Loucy (cell line): ENCODE data around the gene DDIT4L.

Source experiments
- H2AFZ ChIP-seq: fragments of 200-600 bp; sonication (generic); 2 replicates; pipeline ENCODE4 v1.6.0; 2016; ENCODE audit warnings: antibody characterized with exemption, mild to moderate bottlenecking, low read length, moderate library complexity
- H3F3A ChIP-seq: fragments of 200-600 bp; 2 replicates; pipeline ENCODE4 v1.6.0; 2016; ENCODE audit warnings: antibody characterized with exemption, low read depth, mild to moderate bottlenecking
- H3K27me3 ChIP-seq: fragments of 200-600 bp; sonication (generic); 2 replicates; pipeline ENCODE4 v1.6.1; 2014; ENCODE audit warnings: low read length, mild to moderate bottlenecking; ENCODE audit not compliant: insufficient read depth, poor library complexity, severe bottlenecking
- H3K36me3 ChIP-seq: fragments of 200-600 bp; sonication (generic); 2 replicates; pipeline ENCODE4 v1.6.1; 2016; ENCODE audit warnings: low read length; ENCODE audit not compliant: insufficient read depth
- H3K4me1 ChIP-seq: fragments of 200-600 bp; sonication (generic); 2 replicates; pipeline ENCODE4 v1.5.1; 2014; ENCODE audit warnings: low read length, mild to moderate bottlenecking; ENCODE audit not compliant: insufficient read depth, poor library complexity, severe bottlenecking
- H3K4me2 ChIP-seq: fragments of 200-600 bp; sonication (generic); 2 replicates; pipeline ENCODE4 v1.6.0; 2014; ENCODE audit warnings: antibody characterized with exemption, low read length, low read depth, mild to moderate bottlenecking; ENCODE audit not compliant: poor library complexity, severe bottlenecking
- H3K4me3 ChIP-seq: fragments of 200-600 bp; sonication (generic); 2 replicates; pipeline ENCODE4 v1.5.1; 2014; ENCODE audit warnings: low read length, mild to moderate bottlenecking, mixed read lengths; ENCODE audit not compliant: poor library complexity, severe bottlenecking
- H3K79me2 ChIP-seq: fragments of 200-600 bp; sonication (generic); 2 replicates; pipeline ENCODE4 v1.6.1; 2014; ENCODE audit warnings: low read length; ENCODE audit not compliant: insufficient read depth
- H3K9ac ChIP-seq: fragments of 200-600 bp; sonication (generic); 2 replicates; pipeline ENCODE4 v1.6.0; 2014; ENCODE audit warnings: mild to moderate bottlenecking, low read depth, low read length, moderate library complexity; ENCODE audit not compliant: poor library complexity, severe bottlenecking
- H3K9me2 ChIP-seq: fragments of 200-600 bp; sonication (generic); replicated peaks from 2 replicates; pipeline ENCODE4 v1.6.1; 2016; ENCODE audit warnings: low read depth, low read length, mixed read lengths
- H3K9me3 ChIP-seq: fragments of 200-600 bp; sonication (generic); 2 replicates; pipeline ENCODE4 v1.6.1; 2014; ENCODE audit warnings: mild to moderate bottlenecking, antibody characterized with exemption, low read length, low read depth; ENCODE audit not compliant: insufficient read depth
- H4K20me1 ChIP-seq: fragments of 200-600 bp; sonication (generic); 2 replicates; pipeline ENCODE4 v1.6.0; 2014; ENCODE audit warnings: antibody characterized with exemption, low read length, mild to moderate bottlenecking; ENCODE audit not compliant: insufficient read depth, poor library complexity, severe bottlenecking
- CTCF ChIP-seq: fragments of 200-600 bp; sonication (generic); conservative IDR thresholded peaks from 2 replicates; pipeline ENCODE4 v1.5.1; 2014; ENCODE audit warnings: mild to moderate bottlenecking, antibody characterized with exemption, low read length
- EZH2phosphoT487 ChIP-seq: fragments of 200-600 bp; IDR thresholded peaks from 2 replicates; pipeline ENCODE4 v1.6.1; 2018; ENCODE audit warnings: antibody characterized with exemption, mild to moderate bottlenecking, moderate library complexity, borderline replicate concordance

DDIT4L gene

GRCh38 chr4:100175858-100176257, 14.4 kb downstream of the DDIT4L start:
- no peaks in the 10 kb centered on the region for H3K79me2 ChIP-seq
- H2AFZ ChIP-seq, result no peak overlapping the region
- no peaks in the 10 kb centered on the region for H3K9me3 ChIP-seq
- TF ChIP-seq EZH2phosphoT487 (no peak), CTCF (no peak)
- H3F3A ChIP-seq, result no peaks in the 10 kb centered on the region
- no peak overlapping the region for H3K4me2 ChIP-seq
- no peak overlapping the region for H3K9ac ChIP-seq
- no peaks in the 10 kb centered on the region for H3K36me3 ChIP-seq
- no peaks in the 10 kb centered on the region for H3K9me2 ChIP-seq
- H4K20me1 ChIP-seq, result no peaks in the 10 kb centered on the region
- H3K4me3 ChIP-seq, result no peak overlapping the region
- H3K27me3 ChIP-seq, result no peaks in the 10 kb centered on the region
- H3K4me1 ChIP-seq, result peaks cover 17% of the 10 kb centered on the region

DNA sequence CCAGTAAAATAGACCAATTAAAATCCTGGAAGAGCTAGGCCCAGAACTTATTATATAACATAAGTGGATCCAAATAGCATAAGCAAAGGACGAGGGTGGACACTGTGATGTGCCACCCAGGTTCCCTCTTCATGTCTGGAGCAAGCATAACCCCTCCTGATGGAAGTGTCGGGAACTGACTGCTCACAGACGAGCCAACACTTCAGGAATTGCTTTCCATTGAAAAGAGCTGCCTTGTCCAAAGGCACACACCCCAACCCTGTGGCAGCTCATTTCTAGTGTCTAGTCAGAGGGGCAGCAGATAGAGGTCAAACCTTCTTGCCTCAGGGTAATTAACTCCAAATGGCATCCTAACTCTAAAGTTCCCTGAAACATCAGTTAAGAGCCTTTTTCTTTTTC, 15.3 kb downstream of the DDIT4L start:
- no peak overlapping the region for H2AFZ ChIP-seq
- no peaks in the 10 kb centered on the region for H3K79me2 ChIP-seq
- H3K4me1 ChIP-seq, result peaks cover 26% of the 10 kb centered on the region
- no peak overlapping the region for H3K4me2 ChIP-seq
- no peak for TF ChIP-seq EZH2phosphoT487
- no peak for TF ChIP-seq CTCF
- no peaks in the 10 kb centered on the region for H3K9me3 ChIP-seq
- H4K20me1 ChIP-seq, result no peaks in the 10 kb centered on the region
- H3K27me3 ChIP-seq, result no peaks in the 10 kb centered on the region
- no peak overlapping the region for H3K9ac ChIP-seq
- H3K9me2 ChIP-seq, result no peaks in the 10 kb centered on the region
- H3K36me3 ChIP-seq, result no peaks in the 10 kb centered on the region
- no peak overlapping the region for H3K4me3 ChIP-seq
- no peaks in the 10 kb centered on the region for H3F3A ChIP-seq

DNA sequence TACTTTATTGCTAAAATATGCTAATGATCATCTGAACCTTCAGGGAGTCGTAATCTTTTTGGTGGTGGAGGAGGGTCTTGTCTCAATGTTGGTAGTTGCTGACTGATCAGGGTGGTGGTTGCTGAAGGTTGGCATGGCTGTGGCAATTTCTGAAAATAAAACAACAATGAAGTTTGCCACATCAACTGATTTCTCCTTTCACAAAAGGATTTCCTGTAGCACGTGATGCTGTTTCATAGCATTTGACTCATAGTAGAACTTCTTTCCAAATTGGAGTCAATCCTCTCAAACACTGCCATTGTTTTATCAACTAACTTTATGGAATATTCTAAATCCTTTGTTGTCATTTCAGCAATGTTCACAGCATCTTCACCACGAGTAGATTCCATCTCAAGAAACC, 19.3 kb downstream of the DDIT4L start:
- no peaks in the 10 kb centered on the region for H3F3A ChIP-seq
- TF ChIP-seq CTCF (no peak), EZH2phosphoT487 (no peak)
- H4K20me1 ChIP-seq, result no peaks in the 10 kb centered on the region
- H3K4me2 ChIP-seq, result peak overlapping the region; percentile 10
- no peaks in the 10 kb centered on the region for H3K27me3 ChIP-seq
- H3K9me3 ChIP-seq, result no peaks in the 10 kb centered on the region
- no peaks in the 10 kb centered on the region for H3K36me3 ChIP-seq
- H3K4me3 ChIP-seq, result no peak overlapping the region
- H3K9ac ChIP-seq, result no peak overlapping the region
- H3K9me2 ChIP-seq, result no peaks in the 10 kb centered on the region
- H3K4me1 ChIP-seq, result peaks cover 50% of the 10 kb centered on the region
- H3K79me2 ChIP-seq, result no peaks in the 10 kb centered on the region
- H2AFZ ChIP-seq, result peak overlapping the region; percentile 45; the same call in 1 of the 2 replicates
